ENCODE results near the gene DENND1A.

DNA sequence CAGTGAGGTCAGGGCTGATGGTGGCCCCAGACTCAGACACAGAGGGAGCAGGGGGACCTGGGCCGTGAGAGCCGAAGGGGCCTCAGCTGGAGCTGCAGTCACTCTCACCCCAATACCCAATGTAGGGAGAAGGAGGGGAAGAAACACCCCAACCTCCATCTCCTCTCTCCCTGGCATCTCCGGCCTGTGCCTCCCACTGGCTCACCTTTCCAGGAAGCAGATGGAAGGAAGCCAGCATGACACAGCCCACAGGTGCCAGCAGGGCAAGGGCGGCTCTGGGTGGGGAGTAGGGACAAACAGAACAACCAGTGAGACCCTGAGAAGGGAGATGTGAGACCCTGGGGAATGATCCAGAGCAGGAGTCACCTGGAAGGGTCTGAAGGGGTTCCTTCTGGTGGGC, 576.9 kb downstream of the DENND1A start:
- TF ChIP-seq, protein P1, sequence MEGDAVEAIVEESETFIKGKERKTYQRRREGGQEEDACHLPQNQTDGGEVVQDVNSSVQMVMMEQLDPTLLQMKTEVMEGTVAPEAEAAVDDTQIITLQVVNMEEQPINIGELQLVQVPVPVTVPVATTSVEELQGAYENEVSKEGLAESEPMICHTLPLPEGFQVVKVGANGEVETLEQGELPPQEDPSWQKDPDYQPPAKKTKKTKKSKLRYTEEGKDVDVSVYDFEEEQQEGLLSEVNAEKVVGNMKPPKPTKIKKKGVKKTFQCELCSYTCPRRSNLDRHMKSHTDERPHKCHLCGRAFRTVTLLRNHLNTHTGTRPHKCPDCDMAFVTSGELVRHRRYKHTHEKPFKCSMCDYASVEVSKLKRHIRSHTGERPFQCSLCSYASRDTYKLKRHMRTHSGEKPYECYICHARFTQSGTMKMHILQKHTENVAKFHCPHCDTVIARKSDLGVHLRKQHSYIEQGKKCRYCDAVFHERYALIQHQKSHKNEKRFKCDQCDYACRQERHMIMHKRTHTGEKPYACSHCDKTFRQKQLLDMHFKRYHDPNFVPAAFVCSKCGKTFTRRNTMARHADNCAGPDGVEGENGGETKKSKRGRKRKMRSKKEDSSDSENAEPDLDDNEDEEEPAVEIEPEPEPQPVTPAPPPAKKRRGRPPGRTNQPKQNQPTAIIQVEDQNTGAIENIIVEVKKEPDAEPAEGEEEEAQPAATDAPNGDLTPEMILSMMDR (IDR thresholded peaks at IDR 0.05) = no peak
- TF ChIP-seq POLR2A (IDR thresholded peaks at IDR 0.05) = no peak
